Measurements from ENCODE around the gene MRPL38.

MRPL38 gene

DNA sequence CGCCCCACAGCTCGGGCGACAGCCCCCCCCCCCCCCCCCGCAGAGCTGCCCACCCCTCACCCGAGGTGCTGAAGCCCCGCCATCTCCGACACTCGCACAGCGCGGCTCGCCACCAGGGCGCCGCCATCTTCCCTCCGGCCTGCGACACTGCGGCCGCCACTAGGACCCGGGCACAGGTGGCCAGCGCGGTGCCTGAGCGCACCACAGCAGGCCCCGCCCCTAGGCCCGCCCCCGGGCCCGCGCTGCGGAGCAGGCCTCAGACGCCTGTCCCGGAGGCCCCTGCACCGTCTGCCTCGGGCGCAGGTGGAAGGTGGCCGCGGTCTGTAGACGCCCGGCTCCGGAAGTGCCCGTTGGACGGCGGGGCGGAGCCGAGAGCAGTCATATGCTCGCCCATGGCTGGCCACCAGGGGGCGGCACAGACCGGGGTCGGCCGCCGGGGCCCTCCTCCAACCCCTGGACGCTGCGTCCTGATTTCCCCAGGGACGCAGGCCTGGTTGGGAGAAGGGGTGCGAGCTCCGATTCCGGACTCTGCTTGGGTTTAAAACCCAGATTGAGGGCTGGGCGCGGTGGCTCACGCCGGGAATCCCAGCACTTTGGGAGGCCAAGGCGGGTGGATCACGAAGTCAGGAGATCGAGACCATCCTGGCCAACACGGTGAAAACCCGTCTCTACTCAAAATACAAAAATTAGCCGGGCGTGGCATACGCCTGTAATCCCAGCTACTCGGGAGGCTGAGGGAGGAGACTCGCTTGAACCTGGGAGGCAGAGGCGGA, at the start of gene MRPL38:
MRPL38 (minus strand) TSS at position 136 of the 773 bp plus-strand sequence; CDS start at position 127, 9 bp downstream.
- DNase-seq: peak; percentile 95

DNA sequence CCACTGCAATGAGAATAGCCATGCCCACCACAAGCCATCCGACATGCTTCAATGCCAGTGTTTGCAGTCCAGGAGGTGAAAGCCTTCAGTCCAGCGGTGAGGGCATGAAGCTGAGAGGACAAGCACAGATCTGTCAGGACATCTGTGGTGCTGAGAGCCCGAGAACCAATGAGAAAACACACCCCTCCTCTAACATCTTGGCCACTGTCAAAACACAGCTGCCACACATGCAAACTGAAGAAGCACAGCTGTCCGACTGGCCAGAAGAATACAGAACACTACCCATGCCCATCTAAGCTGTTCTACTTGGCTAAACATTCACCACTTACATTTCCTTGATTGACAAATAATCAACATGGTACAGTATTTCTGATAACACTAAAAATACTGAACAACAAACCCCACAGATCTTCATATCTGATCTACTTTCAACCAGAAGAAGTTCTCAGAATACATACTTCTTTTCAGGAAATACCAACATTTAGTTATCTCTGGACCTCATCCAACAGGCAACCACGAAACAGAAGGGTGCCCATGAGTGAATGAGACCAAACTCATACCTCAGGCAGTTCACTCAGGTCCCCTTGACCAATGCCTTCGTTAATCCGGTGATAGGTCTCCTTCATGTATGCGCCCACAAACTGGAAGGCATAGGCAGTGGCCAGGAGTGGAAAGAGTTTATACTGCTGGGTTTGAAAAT, 46.3 kb upstream of the MRPL38 start:
- no peak for DNase-seq

DNA sequence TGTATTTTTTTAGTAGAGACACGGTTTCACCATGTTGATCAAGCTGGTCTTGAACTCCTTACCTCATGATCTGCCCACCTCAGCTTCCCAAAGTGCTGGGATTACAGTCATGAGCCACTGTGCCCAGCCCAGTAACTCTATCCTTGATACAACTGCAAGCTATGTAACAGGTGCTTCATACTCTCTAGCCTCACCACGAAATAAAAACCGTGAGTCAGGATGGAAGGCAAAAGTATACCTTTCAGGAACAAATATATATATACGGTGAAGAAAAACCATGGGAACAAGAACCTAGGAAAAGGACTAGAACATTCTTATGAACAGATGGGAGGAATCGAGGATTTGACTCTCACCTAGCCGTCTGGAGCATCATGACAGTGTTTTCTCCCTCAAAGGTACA, 45.7 kb upstream of the MRPL38 start:
- DNase-seq: no peak

DNA sequence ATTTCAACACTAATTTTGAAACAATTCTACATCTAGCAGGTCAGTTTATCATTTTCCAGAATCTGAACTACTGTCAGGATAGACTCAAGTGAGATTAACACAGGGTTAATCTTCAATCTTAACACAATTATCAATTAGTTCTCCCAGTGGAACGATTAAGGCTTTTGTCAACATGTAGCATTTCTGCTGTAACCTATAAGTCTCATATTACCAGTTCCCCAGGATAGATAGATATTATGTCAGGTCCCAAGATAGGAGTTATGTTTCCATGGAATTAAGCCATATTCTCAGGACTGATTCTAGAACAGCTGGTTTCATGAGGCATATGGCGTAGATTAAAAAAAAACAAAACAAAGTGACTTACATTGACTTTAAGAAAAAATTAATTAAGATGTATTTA, 40.5 kb upstream of the MRPL38 start:
- DNase-seq: no peak

DNA sequence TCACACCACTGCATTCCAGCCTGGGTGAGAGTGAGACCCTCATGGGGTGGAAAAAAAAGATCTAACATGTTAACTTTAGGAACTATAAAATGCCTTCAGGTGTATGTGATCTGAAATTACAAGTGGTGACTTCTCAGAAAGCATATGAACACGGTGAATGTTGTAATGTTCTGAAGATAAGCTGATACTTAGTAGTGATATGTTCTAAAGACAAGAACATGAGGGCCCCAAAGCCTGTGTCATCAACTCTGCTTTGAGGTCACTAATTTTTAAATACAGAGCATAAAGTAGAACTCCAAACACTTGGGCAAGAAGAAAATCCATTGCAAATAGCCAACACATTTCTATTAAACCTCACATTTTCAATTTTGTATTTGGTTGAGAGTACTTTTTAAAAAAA, 38.8 kb upstream of the MRPL38 start:
- no peak for DNase-seq

DNA sequence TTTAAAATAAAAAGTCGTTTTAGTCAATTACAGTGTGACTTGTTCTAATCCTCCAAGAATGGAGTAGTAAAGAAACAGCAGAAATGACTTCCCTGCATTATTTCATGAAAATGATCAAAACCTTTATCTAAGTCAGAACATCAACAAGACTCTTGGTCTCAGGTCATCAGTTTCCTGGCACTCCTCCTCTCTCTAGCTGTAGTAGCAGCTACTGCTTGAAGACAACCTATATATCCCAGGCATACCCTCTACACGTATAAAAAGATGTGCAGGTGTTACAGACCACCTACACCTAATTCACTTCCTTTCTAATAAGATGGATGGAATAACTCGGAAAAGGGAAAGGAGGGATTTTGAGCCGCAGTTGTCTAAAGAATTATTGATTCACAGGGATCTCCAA, 37.8 kb upstream of the MRPL38 start:
- DNase-seq: no peak

DNA sequence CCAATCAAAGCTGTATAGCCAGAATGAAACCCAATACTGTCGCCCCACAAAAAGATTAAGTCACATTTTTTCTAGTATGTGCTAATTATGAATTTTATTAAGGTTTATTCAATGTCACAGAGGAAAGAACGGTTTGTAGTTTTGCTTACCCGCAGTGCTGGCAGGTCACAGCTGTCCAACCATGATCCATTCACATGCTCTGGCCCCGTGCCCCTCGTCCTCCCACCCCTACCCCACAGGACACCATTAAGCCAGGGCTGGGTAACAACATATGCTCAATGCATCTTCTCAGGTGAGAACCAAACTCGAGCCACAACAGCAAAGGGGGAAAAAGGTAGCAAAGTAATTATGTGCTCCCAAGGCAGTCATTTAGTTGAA, 36.7 kb upstream of the MRPL38 start:
- DNase-seq: no peak

DNA sequence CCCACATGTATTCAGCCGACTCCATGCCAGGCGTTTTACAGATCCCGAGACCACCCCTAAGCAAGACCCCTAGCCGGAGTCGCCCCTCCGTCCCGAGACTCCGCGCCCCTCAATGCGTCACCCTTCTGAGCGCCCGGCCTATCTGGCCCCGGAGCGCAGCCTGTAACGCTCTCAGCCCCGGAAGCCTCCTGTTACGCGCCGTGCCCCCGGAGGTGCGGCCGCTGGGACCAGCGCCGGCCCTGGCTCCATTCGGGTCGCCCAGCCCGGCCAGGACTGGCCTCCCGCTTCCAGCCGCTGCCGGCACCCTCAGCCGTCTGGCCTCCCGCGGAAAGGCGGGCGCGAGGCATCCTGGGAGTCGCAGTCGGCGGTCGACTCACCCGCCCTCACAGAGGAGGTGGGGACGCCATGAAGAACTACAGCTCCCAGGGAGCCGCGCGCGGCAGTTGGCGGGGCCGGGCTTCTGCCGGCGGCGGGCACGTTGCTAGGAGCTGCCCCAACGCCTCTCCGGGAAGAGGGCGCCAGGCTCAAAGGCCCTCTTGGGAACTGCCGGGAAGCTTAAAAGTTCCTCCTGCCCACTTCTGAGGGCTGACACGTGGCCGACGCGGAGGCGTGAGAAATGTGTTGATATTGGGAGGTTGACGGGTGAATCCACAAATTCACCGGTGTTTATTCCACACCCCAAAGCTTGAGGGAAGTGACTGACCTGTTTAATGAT, 36.2 kb upstream of the MRPL38 start, which contains the start of gene FBF1:
FBF1 (minus strand) TSS at position 316 of the 715 bp plus-strand sequence. CDS start 2,893 bp downstream, outside the sequence.
- peak; percentile 89 to 92 for DNase-seq

DNA sequence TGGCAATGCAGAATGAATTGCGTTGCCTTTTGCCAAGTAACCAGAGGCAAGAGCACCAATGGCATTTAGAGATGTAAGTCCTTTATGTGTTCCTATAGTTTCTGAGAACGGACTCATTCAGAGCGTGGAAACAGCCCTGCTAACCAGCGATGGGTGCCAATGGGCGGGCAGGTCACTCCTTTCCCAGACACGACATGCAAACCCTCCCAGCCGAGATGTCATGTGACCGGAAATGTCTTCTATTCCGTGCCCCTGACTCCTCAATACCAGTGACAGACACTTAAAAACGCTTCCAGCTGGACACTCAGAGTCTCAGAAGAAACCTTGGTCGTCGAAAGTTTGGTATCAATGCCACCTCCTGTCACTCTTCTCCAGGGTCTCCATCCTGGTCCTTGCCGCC, 33.0 kb upstream of the MRPL38 start:
- no peak for DNase-seq

DNA sequence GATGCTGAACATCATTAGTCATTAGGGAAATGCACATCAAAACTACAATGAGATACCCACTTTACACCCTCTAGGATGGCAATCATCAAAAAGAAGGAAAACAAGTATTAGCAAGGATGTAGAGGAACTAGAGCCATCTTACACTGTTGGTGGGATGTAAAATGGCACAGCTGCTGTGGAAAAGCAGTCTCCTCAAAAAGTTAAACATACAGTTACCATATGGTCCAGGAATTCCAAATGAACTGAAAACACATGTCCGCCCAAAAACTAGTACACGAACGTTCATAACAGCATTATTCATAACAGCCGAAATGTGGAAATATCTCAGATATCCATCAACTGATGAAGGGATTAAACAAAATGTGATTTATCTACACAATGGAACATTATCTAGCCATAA, 29.1 kb upstream of the MRPL38 start:
- no peak for DNase-seq

DNA sequence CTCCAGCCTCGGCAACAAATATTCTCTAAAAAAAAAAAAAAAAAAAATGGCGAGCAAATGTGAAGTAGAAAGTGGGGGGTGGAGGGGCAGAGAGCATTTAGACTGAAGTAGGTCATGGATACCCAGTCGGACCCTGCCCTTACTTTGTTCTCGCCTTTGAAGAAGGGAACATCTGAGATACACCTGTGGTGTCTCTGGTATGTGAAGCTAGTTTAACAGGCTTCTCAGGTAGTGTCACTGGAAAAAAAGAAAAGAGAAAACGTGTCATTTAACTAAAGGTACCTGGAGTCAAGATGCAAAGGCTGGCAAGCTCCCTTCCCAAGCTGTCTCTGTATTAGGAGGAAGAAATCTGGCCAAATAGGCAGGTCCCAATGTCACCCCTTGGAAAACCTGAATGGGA, 28.2 kb upstream of the MRPL38 start:
- DNase-seq: no peak

DNA sequence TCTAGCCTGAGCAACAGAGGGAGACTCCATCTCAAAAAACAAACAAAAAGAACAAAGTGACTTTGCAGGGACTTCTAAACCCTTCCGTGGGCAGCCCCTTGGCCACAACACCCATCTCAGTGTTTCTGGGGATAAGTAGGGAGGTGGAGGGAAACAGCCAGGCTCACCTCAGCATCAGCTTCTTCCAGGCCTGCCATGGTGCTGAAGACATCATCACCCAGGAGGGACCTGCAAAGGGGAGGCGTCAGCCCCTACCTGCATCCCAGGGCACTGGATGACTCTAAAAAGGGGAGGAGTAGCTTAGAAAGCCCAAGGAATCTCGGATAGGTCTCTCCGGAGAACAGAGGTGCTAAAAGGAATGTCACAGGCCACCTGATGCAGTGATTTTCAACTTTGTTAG, 26.4 kb upstream of the MRPL38 start:
- no peak for DNase-seq

DNA sequence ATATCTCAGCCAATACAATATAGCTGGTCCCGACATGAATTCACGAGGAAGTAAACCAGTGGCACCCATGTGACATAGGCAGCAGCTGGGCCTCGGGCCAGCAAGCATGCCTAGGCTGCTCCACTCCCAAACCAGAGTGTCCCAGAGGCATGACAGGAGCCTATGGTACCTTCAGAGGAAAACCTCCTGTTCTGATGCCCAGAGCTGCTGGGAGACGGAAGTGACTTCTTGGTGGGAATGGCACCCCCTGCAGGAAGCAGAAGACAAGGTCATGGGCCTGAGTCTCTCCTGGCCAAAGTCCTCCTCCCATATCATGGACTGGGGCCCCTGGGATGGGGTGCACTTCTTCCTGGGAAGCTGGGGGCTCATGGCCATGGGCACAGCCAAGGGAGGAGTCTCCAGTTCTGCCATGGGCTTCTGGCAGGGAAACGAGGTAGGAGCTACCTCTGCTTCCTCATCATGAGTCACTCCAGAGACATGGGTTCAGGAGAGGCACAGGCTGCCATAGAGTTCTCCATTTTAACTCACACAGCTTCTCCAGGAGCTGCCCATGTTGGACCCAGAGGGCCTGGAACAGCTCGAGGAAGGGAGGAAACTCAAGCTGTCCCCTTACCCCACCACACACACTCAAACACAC, 22.7 kb upstream of the MRPL38 start:
- no peak for DNase-seq

DNA sequence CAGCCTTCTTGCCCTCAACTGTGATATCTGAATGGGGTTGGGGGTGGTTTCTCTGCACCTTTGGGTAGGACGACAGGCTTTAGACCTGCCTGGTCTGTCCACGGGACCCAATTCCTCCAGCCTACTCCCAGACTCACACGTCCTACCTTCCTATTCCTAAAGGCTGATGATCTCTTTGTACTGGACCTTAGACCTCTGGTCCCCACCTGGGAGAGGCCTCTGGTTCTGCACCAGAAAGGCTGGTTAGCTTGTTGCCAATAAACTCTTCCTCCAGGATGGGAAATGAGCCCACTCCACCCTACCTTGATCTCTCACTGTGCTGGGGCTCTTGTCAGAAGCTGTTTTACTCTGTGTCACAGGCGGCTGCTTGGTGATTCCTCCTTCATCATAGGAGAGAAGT, 21.8 kb upstream of the MRPL38 start:
- DNase-seq: no peak

DNA sequence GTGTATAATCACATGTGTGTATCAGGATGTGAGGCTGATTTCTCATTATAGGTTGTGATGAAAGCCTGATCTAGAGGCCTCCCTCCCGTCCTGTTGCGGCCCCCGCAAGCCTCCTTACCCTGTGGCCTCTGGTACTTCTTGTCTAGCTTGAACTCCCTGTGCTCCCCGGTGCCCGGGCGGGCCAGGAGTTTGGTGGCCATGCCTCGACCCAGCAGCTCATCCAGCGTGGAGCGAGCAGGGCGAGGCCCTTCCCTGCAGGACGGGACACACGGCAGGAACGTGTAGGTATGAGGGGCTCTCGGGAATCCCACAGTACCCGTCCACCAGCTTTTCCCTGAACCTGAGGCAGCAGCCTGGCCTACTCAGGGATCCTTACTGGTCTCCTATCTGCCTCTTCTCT, 21.2 kb upstream of the MRPL38 start:
- DNase-seq: no peak

DNA sequence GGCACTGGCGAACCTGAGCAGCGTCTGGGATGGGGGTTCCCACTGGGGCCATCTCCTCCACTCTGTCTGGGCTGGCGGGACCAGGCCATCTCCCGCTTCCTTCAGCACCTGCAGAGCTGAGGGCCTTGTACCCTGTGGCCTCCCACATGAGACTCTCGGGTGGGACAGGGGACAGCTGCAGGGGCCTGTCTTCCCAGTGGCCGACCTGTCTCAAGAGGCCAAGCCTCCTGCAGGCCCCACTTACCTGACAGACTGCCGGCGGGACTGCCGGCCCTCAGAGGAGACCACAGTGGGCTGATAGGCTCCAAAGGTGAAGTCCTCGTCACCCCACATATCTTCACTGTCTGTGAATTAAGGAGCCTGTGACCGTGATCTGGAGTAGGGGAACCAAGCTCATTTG, 20.4 kb upstream of the MRPL38 start:
- no peak for DNase-seq

DNA sequence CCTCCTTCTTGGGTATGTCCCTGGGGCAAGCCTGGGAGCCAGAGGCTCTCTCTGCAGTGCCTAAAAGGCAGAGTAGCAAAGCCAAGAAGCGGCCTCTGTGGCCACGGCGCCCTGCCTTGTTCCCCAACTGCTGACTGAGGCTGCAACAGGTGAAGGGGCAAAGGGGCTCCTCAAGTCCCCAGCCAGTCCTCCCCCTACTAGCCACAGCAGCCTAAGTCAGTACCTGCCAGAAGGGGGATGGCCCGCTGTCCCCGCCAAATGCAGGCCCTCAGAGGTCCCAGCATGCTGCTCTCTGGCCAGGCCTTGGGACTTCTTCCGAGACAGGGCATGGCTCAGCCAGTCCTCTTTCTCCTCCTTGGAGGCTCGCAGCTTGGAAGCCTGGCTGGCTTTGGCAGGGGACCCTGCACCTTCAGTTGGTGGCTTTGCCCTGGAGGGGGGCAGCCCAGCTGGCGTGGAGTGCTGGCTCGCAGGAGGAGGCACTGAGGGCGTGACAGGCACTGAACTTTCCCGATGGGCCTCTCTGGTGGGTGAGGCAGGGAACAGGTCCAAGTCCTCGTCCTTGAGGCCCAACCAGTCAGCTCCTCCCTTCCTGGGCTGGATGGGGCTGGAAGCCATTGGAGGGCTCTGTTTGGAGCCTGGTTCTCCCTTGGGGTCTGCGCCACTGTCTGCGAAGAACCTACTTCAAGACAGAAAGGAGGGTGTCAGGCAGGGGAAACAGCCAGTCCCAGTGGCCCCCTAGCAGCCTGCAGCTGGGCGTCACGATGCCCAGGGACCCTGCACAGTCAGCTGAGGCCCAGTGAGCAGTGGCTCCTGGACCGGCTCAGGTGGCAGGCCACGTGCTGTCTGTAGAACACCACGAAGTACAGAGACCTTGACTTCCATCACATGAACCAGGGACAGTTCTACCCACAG, 18.5 kb upstream of the MRPL38 start:
- DNase-seq: no peak

DNA sequence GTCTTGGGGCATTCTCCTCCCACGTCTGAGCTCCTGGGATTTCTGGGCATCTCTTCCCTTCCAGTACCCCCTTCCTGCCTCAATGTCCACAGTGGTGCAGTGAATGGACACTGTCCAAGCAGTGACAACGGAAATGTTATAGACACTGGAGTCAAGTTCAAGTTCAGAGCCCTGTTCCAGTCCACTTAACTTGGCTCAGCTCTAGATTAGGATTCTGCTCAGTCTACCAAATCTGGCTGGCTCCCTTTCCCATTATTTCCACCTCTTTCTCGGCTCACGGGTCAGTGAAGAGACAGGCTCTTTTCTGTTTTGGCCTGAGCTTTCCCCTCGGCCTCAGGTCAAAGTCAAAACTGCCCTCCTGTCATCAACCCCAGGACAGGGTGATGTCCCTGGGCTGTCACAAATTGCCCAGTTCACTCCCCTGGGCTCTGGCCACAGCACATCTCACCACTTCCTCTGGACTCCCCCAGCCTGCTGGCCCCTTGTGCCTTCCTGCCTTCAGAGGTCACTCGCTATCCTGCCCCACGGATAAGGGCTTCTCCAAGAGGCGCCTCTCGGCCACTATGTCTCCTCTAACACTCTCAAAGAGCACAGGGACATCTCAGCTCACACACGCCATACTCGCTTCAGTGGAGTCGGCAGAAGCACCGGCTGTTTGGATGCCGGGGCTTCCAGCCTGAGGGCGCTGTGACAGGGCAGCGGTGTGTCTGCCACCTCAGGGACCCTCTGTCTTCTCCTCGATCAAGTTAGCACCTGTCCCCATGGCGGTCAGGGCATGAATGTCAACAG, 17.7 kb upstream of the MRPL38 start:
- DNase-seq: no peak

DNA sequence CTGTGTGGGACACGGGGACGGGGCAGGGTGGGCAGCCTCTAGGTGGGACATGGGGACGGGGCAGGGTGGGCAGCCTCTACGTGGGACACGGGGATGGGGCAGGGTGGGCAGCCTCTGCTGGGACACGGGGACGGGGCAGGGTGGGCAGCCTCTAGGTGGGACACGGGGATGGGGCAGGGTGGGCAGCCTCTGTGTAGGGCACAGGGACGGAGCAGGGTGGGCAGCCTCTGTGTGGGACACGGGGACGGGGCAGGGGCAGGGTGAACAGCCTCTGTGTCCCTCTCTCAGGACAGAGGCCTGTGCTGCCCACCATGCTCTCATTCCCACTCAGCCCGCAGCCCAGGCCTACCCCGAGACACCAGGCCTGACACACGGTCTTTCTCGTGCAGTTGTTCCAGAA, 16.9 kb upstream of the MRPL38 start:
- no peak for DNase-seq

DNA sequence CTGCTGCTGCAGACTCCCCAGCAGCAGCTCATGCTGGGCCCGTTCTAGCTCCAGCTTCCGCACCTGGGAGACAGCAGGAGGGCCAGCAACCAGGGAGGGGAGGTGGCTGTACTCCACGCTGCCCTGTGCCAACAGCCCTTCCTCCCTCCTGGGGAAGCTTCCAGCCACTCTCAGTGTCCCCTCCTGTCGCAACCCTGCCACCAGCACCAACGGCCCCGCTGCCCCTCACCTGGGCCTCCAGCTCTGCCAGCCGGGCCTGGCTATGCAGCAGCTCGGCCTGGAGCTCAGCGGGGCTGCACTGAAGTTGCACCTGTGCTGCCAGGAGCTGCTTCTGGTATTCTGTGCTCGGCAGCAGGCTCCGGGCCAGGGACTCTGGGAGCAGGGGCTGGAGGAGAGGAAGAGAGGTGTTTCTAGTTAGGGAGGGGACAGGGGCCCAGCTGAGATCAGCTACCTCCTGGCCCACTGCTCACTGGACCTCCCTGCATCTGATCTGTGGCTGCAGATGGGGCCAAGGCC, 15.4 kb upstream of the MRPL38 start:
- DNase-seq: no peak

DNA sequence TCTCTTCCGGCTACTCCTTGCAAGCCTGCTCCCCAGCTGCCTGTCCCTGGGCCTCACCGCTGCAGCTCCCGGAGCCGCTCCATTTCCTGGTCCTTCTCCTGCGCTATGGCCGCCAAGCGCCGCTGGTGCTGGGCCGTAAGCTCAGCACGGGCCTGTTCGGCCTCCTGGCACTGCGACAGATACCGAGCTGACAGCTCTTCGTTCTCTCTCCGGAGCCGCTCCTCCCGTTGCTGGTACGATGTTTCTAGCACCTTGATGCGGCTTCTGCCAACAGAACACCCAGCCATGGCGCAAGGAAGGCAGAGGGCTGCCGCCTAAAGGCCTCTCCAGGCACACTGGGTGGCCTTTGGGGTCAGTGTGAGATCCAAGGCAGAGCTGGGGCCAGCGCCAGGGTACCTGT, 14.9 kb upstream of the MRPL38 start:
- DNase-seq: no peak
